ENCODE measurements around the gene GFAP.
"Not testable (repeated sequence)": the region's sequence is repeated elsewhere in the genome, so short reads cannot be mapped to it uniquely, and the experiment has no call there.

Gene GFAP

GRCh38 chr17:44915321-44915726 lies at the start of gene GFAP:
Gene GFAP, minus strand, starts transcription at chr17:44915500. Its CDS starts 14 bp downstream, at chr17:44915486.
- DNase-seq (ENCODE audit: low read depth), result no peak

DNA sequence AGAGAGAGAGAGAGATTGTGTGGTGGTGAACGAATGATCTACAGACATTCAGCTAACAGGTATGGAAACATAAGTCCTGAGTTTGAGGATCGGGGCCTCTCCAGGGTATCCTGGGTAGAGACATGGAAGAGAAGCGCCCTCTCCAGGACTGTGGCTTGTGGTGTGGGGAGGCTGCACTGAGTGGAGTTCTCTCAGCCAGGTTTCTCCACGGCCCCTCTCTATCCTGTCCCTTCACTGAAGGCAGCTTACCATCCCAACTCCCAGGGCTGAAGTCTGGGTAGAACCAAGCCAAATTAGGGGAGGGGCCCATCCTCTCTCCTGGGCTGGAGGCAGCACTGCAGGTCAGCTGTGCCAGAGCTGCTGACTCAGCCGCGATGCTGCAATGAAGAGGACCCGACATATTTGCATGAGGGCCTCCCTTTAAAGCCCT lies 46.6 kb upstream of the GFAP start:
- DNase-seq (ENCODE audit: low read depth), result no peak

DNA sequence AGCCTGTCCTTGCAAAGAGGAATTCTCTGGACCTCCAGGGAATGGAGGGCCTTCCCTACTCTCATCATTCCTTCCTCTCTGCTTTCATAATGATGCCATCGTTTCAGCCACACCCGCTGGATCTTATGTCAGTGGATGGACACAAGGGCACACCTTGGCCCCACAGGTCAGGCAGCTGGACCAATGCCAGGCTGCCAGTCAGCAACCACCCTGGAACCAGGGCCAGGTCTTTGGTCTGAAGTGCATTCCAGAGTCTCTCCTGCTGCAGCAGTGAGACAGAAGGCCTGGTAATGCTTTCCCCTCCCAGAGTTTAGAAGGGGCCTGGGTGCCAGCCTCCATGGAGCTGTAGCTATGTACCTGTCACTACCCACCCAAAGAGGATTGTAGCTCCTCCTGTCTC lies 45.4 kb upstream of the GFAP start:
- DNase-seq (ENCODE audit: low read depth), result no peak

GRCh38 chr17:44959821-44960531 lies 44.7 kb upstream of the GFAP start:
- no peak for DNase-seq (ENCODE audit: low read depth)

DNA sequence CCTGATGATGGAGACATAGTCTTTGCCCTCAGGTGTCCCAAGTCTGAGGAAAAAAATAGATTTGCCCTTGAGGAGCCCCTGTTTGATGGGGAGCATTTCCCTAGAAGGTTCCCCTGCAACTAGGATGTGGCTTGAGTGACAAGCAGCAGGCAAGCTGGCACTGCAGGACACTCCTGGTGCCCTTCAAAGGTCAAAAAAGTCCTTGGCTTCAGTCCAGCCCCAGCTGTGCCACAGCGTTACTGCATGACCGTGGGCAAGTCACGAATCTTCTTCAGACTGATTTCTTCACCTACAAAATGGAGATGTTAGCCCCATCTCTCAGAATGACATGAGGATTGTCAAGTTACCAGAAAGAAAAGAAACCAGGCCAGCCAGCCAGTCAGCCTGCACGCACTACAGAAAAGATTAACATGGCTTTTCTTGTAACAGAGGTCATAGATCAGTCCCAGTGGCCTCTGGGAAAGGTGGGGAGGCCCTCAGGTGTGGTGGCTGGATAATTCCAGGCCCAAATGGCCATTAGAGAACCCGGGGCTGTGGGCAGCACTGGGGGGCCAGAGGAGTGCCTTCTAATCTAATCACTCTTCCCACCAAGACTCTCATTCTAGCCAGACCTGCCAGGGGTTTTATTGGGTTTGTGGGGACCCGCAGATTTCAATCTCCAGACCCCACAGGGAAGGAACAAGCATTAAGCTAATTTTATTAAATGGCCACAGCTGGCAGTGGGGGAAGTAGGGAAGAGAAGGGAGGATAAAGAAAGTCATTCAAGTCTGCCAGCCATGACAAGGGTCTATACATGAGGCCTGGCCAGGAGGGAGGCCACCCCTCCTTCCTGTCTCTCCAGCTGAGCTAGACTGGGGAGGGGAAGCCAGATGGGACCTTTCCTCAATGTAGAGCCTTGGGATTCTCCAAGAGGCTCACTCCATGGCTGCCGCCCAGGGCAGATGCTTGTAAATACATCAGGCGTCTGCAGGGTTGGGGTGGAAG lies 42.0 kb upstream of the GFAP start:
- no peak for DNase-seq (ENCODE audit: low read depth)

DNA sequence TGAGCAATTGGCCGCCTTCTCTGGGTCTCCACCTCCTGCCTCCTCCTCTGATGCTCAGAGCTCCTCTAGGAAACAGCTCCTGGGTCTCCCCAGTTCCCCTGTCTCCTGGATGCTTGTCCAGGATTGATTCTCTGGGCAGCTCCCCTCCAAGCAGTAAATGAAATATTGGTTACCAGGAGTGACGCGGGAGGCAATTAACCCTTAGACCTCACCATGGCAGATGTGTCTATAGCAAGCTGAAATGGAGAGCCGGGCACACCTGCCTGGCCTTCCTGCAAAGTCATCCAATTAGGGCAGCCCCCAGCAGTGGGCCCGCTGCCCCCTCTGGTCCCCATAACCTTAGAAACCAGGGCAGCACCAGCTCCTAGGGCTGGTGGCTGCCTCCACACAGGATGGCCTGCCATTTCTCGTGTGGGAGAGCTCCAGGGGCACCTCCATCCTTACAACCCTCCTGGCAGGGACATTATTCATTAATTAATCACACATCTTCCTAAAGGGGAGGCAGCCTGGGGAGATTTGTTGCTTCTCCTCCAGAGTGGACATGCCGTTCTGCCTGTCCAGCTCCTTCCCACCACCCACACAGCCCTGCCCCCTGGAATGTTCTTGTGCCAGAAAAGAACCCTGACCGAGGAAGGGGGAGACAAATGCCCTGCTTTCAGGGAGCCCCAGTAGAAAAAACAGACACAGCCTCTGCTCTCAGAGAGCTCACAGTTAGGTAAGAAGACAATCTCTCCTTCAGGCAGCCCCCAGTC lies 40.5 kb upstream of the GFAP start:
- no peak for DNase-seq (ENCODE audit: low read depth)

GRCh38 chr17:44952946-44953475 lies 37.7 kb upstream of the GFAP start:
- no peak for DNase-seq (ENCODE audit: low read depth)

GRCh38 chr17:44948315-44948795 lies 33.1 kb upstream of the GFAP start:
- DNase-seq (ENCODE audit: low read depth), result no peak

DNA sequence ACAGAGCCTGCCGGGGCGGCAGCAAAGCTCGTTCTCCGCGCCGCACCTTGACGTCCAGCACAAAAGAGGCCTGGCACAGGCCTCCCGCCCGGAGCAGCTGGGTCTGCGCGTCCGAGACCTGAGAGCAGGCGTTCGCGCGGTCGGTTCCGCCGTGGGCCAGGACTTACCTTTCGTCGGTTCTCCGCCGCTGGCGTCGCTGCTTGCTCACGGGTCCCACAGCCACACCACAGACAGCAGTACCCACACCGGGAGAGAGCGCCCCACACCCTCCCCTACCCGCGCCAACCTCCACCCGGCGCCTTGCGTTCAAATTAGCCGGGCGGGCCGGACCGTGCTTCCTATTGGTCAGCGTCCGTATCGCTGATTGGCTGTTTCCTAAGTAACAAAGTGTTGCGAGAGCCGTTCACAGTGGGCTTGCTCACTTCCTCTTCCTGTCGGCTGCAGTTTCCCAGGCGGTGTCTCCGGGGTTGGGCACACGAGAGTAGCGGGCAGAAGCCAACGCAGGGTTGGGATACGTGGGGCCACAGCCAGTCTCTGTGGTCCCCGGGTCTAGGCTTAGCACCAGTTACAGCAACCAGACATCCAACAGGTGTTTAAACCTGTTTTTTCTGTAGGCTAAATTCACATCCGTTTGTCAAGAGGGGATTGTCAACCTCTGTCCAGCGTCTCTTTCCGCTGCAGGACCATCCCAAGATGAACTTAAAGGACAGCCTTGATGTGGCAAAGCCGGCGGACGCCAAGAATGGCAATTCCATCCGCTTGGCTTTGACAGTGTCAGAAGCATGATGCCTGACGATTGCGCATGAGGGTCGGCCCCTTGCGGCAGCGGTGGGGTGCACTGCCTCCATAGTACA lies 32.4 kb upstream of the GFAP start, which contains the start of gene KIF18B:
KIF18B (minus strand) TSS at position 313 of the 854 bp plus-strand sequence. CDS start 11,429 bp downstream, outside the sequence.
- DNase-seq (ENCODE audit: low read depth), result peak; percentile 85

- not testable (repeated sequence) for DNase-seq (ENCODE audit: low read depth)
Measured at GRCh38 chr17:44945652-44946051, 30.4 kb upstream of the GFAP start.

- DNase-seq (ENCODE audit: low read depth), result no peak
Measured at GRCh38 chr17:44942456-44942855, 27.2 kb upstream of the GFAP start.

DNA sequence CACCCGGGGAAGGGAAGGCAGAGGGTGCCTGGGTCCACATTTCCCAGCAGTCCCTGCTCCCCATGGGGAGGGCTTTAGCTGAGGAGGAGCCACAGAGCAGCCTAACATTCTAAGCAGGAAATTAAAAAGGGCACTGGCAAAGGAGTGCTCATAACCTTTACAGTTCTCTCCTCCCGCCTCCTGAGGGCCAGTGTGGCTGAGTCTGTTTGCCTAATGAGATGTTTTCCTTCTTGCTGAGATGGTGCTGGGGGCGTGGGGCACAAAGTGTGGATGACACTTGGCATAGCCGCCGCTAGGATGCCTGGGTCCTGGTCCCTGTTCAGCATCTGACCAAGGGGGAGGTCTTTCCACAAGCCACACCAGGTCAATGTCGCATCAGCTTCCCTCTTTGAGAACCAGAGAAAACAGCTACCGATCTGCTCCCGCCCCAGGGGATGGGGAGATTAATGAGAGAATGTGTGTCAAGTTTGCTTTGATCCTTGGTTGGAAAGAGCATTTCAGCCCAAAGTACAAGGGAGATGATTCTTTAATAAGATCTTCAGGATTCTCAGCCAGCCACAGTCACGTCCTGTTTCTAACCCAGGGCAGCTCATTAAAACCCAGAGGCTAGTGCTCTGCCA lies 26.5 kb upstream of the GFAP start:
- DNase-seq (ENCODE audit: low read depth), result no peak

- DNase-seq (ENCODE audit: low read depth), result no peak
Measured at GRCh38 chr17:44940768-44941167, 25.5 kb upstream of the GFAP start.

DNA sequence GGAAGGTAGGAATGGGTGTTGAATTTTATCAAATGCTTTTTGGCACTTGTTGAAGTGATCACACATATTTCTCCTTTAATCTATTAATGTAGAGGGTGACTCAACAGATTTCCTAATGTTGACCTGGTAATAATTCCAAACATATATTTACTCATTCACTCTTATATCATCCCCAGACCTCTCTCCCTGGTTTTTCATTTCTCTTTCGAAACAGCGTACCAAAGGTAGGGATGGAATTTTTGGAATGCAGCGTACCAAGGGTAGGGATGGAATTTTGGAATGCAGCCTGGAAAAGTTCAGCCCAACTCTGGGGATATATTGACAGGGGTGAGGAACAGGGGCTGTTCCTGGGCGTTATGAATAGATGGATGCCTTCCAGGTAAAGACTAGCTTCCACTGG lies 25.0 kb upstream of the GFAP start:
- peak; percentile 53 for DNase-seq (ENCODE audit: low read depth)

- no peak for DNase-seq (ENCODE audit: low read depth)
Measured at GRCh38 chr17:44935116-44935515, 19.8 kb upstream of the GFAP start.

- no peak for DNase-seq (ENCODE audit: low read depth)
Measured at GRCh38 chr17:44934745-44935105, 19.4 kb upstream of the GFAP start.

DNA sequence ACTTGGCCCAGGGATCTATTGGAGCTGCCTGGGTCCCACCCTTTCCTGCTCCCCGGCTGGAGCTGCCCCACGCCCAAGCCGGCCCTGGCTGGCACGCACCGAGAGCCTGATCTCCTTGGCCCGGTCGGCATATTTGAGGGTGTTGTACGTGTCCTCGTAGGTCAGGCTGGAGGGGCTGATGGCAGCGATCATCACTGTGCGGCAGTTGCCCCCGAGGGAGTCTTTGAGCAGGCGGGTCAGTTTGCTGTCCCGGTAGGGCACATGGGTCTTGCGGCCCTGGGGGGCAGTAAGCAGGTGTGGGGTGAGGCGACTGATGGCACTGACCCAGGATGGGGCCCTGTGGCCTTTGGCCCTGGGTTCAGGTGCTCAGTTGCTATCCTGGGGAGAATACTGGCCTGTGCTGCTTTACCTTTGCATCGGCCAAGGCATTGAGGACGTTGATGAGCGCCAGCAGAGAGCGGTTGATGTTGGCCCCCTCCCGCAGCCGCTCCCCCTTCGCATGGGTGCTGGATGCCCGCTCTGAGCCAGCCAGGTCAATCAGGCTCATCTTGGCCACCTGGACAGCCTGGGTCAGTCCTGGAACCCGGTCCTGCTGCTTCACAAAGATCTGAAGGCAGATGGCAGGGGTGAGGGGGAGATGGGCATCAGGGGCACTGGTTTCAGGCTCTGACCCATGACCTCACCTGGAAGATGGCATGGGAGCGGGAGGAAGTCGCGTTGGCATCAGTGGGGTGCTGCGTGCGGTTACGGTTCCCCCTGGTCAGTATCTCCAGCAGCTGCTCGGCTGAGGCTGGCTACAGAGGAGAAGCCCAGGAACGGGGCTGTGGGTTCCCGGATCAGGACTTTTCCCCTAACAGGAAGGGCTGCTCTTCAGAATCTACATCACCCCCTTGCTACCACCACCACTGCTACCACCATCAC lies 18.8 kb upstream of the GFAP start:
- DNase-seq (ENCODE audit: low read depth), result no peak

- no peak for DNase-seq (ENCODE audit: low read depth)
Measured at GRCh38 chr17:44932787-44933097, 17.4 kb upstream of the GFAP start.

- no peak for DNase-seq (ENCODE audit: low read depth)
Measured at GRCh38 chr17:44932096-44932786, 16.9 kb upstream of the GFAP start.

All from HS-5 (cell line).